Measurements from ENCODE around the gene ERCC4.

Gene ERCC4

DNA sequence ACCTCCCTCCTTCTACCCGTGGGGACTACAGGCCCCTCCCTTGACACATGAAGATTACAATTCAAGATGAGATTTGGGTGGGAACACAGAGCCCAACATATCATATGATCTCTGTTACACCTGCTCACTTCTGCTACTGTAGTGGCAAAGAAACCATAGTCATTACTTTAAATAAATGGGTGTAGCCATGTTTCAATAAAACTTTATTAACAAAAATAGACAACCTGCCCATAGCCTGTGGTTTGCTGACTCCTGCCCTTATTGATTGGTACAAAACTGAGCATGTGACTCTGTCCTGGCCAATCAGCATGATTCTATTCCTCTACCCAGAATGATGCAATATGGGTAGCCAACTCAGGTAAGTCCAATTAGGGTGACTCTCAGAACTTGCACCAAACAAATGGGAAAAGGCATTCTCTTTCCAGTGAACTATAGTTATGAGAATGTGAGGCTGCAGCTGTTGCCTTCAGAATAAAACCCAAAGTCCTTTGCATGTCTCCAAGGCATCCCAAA is 15.7 kb upstream of the ERCC4 start:
- TF ChIP-seq GATA2 (IDR thresholded peaks at IDR 0.05; ENCODE audit: low read depth, low read length) (no peak), GATA3 (IDR thresholded peaks at IDR 0.05; ENCODE audit: low read depth, low read length) (no peak)

- TF ChIP-seq GATA2 (IDR thresholded peaks at IDR 0.05; ENCODE audit: low read depth, low read length) (no peak), GATA3 (IDR thresholded peaks at IDR 0.05; ENCODE audit: low read depth, low read length) (no peak)
These were observed 13.5 kb upstream of the ERCC4 start for GRCh38 chr16:13906168-13907089.

DNA sequence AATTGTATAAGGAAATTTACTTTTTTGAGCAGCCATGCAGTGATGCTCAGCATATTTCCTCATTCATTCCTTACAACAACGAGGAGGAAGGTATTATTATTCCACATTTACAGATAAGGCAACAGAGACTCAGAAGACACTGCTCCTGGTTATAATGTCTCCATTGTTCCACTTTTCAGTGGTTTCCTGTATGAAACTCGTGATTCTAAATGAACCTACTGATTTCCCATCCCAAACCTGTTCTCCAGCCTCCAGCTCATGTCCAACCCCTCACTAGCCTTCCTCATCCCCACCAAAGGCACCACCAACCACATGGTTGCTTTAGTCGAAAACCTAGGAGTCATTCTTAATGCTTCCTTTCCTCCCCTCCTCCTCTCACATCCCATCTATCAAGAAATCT is 12.5 kb upstream of the ERCC4 start:
- TF ChIP-seq GATA3 (IDR thresholded peaks at IDR 0.05; ENCODE audit: low read depth, low read length), result no peak
- TF ChIP-seq GATA2 (IDR thresholded peaks at IDR 0.05; ENCODE audit: low read depth, low read length), result no peak

- TF ChIP-seq GATA3 (IDR thresholded peaks at IDR 0.05; ENCODE audit: low read depth, low read length) (no peak), GATA2 (IDR thresholded peaks at IDR 0.05; ENCODE audit: low read depth, low read length) (no peak)
These were observed 10.9 kb upstream of the ERCC4 start for GRCh38 chr16:13909069-13909468.

- TF ChIP-seq GATA3 (IDR thresholded peaks at IDR 0.05; ENCODE audit: low read depth, low read length) (no peak), GATA2 (IDR thresholded peaks at IDR 0.05; ENCODE audit: low read depth, low read length) (no peak)
These were observed 10.1 kb upstream of the ERCC4 start for GRCh38 chr16:13909872-13910303.

DNA sequence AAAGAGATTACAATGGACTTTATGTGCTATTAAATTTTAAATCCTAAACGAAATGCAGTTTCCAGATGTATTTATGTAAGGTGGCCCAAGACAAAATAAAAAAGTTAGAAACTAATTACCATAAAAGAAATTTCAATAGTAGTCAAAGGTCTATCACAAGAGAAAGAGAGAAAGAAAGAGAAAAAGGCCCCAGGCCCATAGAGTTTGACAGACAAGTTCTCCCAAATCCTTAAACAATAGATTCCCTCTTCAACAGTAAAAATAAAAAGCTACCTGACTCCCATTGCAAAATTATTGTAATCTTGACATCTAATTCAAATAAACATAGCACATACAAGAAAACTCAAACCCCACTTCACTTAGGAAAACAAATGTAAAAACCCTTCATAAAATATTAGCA is 8.6 kb upstream of the ERCC4 start:
- TF ChIP-seq GATA2 (IDR thresholded peaks at IDR 0.05; ENCODE audit: low read depth, low read length), result no peak
- no peak for TF ChIP-seq GATA3 (IDR thresholded peaks at IDR 0.05; ENCODE audit: low read depth, low read length)

GRCh38 chr16:13911871-13912270 is 8.1 kb upstream of the ERCC4 start:
- TF ChIP-seq GATA2 (IDR thresholded peaks at IDR 0.05; ENCODE audit: low read depth, low read length), result no peak
- no peak for TF ChIP-seq GATA3 (IDR thresholded peaks at IDR 0.05; ENCODE audit: low read depth, low read length)

DNA sequence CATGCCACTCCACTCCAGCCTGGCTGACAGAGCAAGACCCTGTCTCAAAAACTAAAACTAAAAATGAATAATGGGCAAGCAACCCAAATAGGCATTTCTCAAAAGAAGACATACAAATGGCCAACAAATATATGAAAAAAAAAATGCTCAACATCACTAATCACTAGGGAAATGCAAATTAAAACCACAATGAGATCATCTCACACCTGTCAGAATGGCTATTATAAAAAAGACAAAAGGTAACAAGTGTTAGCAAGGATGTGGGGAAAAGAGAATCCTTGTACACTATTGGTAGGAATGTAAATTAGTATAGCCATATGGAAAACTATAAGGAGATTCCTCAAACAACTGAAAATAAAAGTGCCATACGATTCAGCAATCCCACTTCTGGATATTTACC is 7.1 kb upstream of the ERCC4 start:
- TF ChIP-seq GATA3 (IDR thresholded peaks at IDR 0.05; ENCODE audit: low read depth, low read length) (no peak), GATA2 (IDR thresholded peaks at IDR 0.05; ENCODE audit: low read depth, low read length) (no peak)

DNA sequence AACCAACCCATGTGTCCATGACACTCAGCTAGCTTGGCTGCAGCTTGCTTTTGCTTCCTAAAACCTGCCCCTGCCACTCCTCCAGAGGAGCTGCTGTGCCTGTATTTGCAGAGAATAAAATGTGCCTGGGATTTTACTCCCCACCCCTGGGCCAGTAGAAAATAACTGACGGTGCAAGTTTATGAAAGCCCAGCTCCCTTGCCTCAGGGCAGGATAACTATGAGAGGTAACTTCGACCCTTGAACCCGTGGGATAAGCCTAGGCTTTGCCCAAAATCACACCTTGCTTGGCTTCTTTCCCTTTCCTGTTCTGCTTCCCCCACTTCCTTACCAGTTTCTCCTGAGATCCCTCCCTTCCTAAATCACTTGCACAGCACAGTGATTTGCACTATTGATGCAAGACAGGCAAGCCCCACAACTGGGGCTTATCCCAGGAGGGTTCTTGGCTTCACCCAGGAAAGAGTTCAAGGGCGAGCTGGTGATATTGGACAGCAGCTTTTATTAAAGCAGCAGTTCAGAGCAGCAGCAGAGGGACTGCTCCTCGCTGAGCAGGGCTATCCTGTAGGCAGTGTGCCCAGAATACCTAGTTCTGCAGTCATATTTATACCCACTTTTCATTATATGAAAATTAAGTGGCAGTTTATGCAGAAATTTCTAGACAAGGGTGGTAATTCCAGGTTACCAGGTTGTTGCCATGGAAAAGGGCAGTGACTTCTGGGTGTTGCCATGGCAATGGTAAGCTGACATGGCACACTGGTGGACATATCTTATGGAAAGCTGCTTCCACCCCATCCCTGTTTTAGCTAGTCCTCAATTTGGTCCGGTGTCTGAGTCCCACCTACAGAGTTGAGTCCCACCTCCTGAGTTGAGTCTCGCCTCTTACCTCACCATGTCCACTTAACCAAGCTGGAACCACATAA is 6.3 kb upstream of the ERCC4 start:
- TF ChIP-seq GATA2 (IDR thresholded peaks at IDR 0.05; ENCODE audit: low read depth, low read length) (no peak), GATA3 (IDR thresholded peaks at IDR 0.05; ENCODE audit: low read depth, low read length) (no peak)

- TF ChIP-seq GATA2 (IDR thresholded peaks at IDR 0.05; ENCODE audit: low read depth, low read length) (no peak), GATA3 (IDR thresholded peaks at IDR 0.05; ENCODE audit: low read depth, low read length) (no peak)
These were observed 4.8 kb upstream of the ERCC4 start for GRCh38 chr16:13915033-13915635.

- TF ChIP-seq GATA3 (IDR thresholded peaks at IDR 0.05; ENCODE audit: low read depth, low read length), result no peak
- no peak for TF ChIP-seq GATA2 (IDR thresholded peaks at IDR 0.05; ENCODE audit: low read depth, low read length)
These were observed 648 bp upstream of the ERCC4 start for GRCh38 chr16:13919330-13919682.

DNA sequence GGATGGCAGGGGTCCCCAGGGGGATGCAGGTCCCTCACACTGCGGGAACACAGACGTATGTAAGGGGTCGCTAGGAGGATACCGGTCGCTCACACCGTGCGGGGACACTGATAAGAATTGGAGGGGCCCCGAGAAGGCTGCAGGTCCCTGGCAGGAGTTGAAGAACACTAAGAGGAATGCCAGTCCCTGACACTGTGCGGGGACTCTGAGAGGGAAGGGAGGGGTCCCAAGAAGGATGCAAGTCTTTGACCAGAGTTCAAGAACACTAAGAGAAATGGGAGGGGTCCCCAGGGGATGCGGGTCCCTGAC is 510 bp downstream of the ERCC4 start:
- TF ChIP-seq GATA2 (IDR thresholded peaks at IDR 0.05; ENCODE audit: low read depth, low read length) (no peak), GATA3 (IDR thresholded peaks at IDR 0.05; ENCODE audit: low read depth, low read length) (no peak)

GRCh38 chr16:13921328-13921727 is 1.4 kb downstream of the ERCC4 start:
- TF ChIP-seq GATA3 (IDR thresholded peaks at IDR 0.05; ENCODE audit: low read depth, low read length) (no peak), GATA2 (IDR thresholded peaks at IDR 0.05; ENCODE audit: low read depth, low read length) (no peak)

DNA sequence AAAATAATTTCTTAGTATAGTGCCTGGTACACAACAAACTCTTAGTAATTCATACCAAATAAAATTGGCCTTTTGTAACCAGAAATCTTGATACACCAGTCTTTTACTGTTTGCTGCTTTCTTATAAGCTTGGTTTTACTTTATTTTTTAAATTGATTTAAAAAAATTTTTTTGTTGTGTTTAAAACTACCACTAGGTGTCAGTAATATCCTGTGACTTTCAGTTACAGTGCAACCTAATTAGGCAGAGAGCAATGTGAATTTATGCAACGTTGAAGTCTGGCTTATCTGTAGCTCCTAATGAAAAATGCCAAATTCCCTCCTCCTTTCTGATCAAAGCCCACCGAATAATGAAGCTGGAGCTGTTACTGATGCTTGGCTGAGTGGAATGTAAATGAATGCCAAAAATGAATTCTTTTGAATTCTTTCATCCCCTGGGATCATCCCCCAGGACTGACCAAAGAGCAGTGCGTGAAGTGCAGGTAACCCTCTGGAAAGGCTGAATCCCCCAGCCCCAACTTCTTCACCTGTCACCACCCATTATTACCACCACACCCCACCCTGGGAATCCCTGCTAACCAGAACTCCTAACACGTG is 3.8 kb downstream of the ERCC4 start:
- TF ChIP-seq GATA3 (IDR thresholded peaks at IDR 0.05; ENCODE audit: low read depth, low read length), result no peak
- TF ChIP-seq GATA2 (IDR thresholded peaks at IDR 0.05; ENCODE audit: low read depth, low read length), result no peak

Measured in SH-SY5Y (cell line).